Osteoblast (primary cell): ENCODE measurements around the gene RALGPS1. TPM values are rescaled to one million over a fixed set of nuclear protein-coding genes. Genes with fewer than 3 reads are reported as not detected.

Experiments
- DNase-seq: peaks from one replicate; pipeline ENCODE4 v3.0.0; 2011; ENCODE audit warnings: low spot score, mixed read lengths; ENCODE audit not compliant: insufficient read length; ENCODE audit errors: missing footprints
- H2AFZ ChIP-seq: 2 replicates; pipeline ENCODE4 v1.6.0; 2011; ENCODE audit warnings: mild to moderate bottlenecking, low read length
- H3K27ac ChIP-seq: 2 replicates; pipeline ENCODE4 v1.5.1; 2011; ENCODE audit warnings: mild to moderate bottlenecking, low read depth, low read length, moderate library complexity
- H3K27me3 ChIP-seq: 2 replicates; pipeline ENCODE4 v1.6.0; 2012; ENCODE audit warnings: mild to moderate bottlenecking, control low read depth, inconsistent platforms, low read length, moderate library complexity; ENCODE audit not compliant: insufficient read depth
- H3K36me3 ChIP-seq: 2 replicates; pipeline ENCODE4 v1.5.1; 2011; ENCODE audit warnings: mild to moderate bottlenecking, low read length, control low read depth, moderate library complexity; ENCODE audit not compliant: insufficient read depth
- H3K4me1 ChIP-seq: 2 replicates; pipeline ENCODE4 v1.5.1; 2011; ENCODE audit warnings: mild to moderate bottlenecking, low read length, control low read depth, moderate library complexity; ENCODE audit not compliant: insufficient read depth
- H3K4me2 ChIP-seq: 2 replicates; pipeline ENCODE4 v1.6.0; 2011; ENCODE audit warnings: mild to moderate bottlenecking, low read length; ENCODE audit not compliant: insufficient read depth
- H3K4me3 ChIP-seq: fragments of 200-600 bp; sonication (generic); 3 replicates; pipeline ENCODE4 v1.5.1; 2012; ENCODE audit warnings: mild to moderate bottlenecking, low read length, inconsistent platforms; ENCODE audit not compliant: insufficient read depth
- H3K79me2 ChIP-seq: 2 replicates; pipeline ENCODE4 v1.6.0; 2012; ENCODE audit warnings: mild to moderate bottlenecking, low read length, control low read depth, inconsistent platforms; ENCODE audit not compliant: insufficient read depth
- H3K9me3 ChIP-seq: 2 replicates; pipeline ENCODE4 v1.5.1; 2011; ENCODE audit warnings: low read depth, low read length, control low read depth
- H4K20me1 ChIP-seq: 2 replicates; pipeline ENCODE4 v1.6.0; 2012; ENCODE audit warnings: mild to moderate bottlenecking, low read length, control low read depth; ENCODE audit not compliant: insufficient read depth
- total RNA-seq: library from RNA; depleted of rRNA; stranded (reverse); fragments of >200 nt; gene quantifications from 2 replicates; pipeline ENCODE4 v1.2.3, GENCODE V29; 2012
- TF ChIP-seq, protein P1 (sequence below): IDR thresholded peaks from 2 replicates; pipeline ENCODE4 v1.5.1; 2011; ENCODE audit warnings: mild to moderate bottlenecking, low read depth, low read length, moderate library complexity; ENCODE audit errors: extremely low read depth

Gene RALGPS1
- total RNA-seq, 1 donor, result 5.1 TPM

DNA sequence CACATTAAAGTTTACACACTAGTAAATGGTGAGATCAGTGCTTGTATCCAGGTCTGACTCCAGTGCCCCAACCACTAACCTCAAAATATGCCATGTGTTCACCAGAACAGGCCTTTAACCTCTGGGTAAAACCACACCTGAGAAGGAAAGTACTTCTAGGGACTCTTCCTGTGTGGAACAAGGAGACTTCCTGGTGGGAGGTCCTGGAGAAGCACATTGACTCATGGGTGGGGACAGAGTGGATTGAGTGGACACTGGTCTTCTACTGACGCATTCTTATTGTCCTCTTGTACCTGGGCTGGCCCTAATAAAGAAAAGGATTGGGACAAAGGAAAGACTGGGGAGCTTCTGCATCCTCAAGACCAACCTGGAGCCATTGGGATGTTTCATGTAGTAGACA, 164.4 kb downstream of the RALGPS1 start:
- H3K4me1 ChIP-seq, result no peaks in the 10 kb centered on the region
- H3K36me3 ChIP-seq, result no peaks in the 10 kb centered on the region
- no peak for DNase-seq
- no peak overlapping the region for H2AFZ ChIP-seq
- H3K4me2 ChIP-seq, result no peak overlapping the region
- H3K4me3 ChIP-seq, result no peak overlapping the region
- peaks cover 7% of the 10 kb centered on the region for H3K27me3 ChIP-seq
- TF ChIP-seq, protein P1, sequence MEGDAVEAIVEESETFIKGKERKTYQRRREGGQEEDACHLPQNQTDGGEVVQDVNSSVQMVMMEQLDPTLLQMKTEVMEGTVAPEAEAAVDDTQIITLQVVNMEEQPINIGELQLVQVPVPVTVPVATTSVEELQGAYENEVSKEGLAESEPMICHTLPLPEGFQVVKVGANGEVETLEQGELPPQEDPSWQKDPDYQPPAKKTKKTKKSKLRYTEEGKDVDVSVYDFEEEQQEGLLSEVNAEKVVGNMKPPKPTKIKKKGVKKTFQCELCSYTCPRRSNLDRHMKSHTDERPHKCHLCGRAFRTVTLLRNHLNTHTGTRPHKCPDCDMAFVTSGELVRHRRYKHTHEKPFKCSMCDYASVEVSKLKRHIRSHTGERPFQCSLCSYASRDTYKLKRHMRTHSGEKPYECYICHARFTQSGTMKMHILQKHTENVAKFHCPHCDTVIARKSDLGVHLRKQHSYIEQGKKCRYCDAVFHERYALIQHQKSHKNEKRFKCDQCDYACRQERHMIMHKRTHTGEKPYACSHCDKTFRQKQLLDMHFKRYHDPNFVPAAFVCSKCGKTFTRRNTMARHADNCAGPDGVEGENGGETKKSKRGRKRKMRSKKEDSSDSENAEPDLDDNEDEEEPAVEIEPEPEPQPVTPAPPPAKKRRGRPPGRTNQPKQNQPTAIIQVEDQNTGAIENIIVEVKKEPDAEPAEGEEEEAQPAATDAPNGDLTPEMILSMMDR, result no peak
- H3K79me2 ChIP-seq, result no peaks in the 10 kb centered on the region
- no peaks in the 10 kb centered on the region for H4K20me1 ChIP-seq
- no peaks in the 10 kb centered on the region for H3K9me3 ChIP-seq
- no peak overlapping the region for H3K27ac ChIP-seq

DNA sequence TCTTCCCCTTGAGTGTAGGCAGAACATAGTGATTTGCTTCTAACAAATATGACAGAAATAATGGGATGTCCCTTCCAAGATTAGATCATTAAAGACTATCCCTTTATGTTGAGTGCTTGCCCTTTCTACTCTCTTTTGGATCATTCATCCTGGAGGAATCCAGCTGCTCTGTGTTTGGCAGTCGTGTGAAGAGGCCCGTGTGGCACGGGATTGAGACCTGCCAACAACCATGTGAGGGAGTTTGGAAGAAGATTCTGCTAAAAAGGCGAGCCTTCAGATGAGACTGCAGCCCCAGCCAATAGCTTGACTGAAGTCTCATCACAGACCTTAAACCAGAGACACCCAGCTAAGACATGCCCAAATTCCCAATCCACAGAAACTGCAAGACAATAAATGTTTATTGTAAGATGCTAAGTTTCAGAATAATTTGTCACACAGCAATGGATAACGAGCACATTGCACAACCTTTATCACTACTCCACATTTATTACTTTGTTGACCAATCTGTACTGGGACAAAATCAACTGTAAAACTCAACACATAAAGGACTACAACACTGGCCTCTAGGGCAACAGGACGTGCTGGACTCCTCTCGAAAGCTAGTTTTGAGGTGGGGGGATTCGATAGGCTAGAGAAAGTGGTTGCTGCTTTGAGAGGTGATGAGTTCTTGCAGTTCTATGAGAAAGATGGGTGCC, 165.0 kb downstream of the RALGPS1 start:
- no peak for DNase-seq
- peaks cover 7% of the 10 kb centered on the region for H3K27me3 ChIP-seq
- no peaks in the 10 kb centered on the region for H4K20me1 ChIP-seq
- TF ChIP-seq, protein P1, result no peak
- no peaks in the 10 kb centered on the region for H3K9me3 ChIP-seq
- H3K4me3 ChIP-seq, result no peak overlapping the region
- H3K79me2 ChIP-seq, result no peaks in the 10 kb centered on the region
- H3K4me1 ChIP-seq, result no peaks in the 10 kb centered on the region
- no peak overlapping the region for H3K4me2 ChIP-seq
- H2AFZ ChIP-seq, result no peak overlapping the region
- no peaks in the 10 kb centered on the region for H3K36me3 ChIP-seq
- H3K27ac ChIP-seq, result no peak overlapping the region

DNA sequence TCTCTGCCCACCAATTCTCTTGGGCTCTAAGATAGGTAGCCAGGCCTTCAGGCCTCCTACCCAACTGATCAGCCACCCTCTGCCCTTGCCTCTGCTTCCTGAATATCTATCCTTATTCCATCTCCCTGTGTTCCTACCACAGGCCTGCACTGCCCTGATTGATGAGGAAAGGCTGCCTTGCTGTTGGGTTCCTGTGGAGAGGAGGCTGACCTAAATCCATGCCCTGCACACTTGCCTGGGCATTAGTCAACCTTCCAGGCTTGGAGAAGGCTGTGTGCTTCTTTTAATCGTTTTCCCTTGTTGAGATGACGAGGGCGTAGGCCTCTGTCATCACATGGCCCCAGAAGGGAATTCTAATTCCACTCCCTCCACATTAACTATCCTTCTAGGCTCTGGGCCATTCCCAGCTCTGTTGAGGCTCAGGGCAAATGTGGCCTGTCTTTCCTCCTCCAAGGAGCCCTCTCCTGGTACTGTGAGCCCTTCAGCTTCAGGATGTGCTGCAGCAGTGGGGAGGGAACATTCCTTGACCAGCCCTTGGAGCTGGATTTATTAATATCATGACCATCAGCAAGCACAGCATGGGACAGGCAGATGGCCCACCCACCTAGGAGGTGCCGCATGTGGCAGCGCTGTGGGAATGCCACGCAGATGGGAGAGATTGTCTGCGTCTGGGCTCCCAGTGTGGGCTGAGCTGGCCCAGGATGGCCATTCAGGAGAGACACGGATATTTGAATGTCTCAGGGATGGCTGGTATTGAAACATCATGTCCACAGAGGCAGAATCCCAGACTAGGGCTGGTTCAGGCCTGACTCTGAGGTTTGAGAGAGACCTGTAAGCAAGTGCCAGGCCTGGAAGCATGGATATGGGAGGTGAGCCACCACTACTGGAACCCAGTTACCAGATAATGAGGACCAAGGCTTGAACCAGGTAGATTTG, 166.9 kb downstream of the RALGPS1 start:
- Histone ChIP-seq H3K27ac (no peak overlapping the region), H3K4me1 (no peaks in the 10 kb centered on the region), H3K36me3 (no peaks in the 10 kb centered on the region), H3K4me2 (no peak overlapping the region), H3K27me3 (peaks cover 7% of the 10 kb centered on the region), H4K20me1 (no peaks in the 10 kb centered on the region), H2AFZ (no peak overlapping the region), H3K79me2 (no peaks in the 10 kb centered on the region), H3K4me3 (no peak overlapping the region), H3K9me3 (no peaks in the 10 kb centered on the region)
- TF ChIP-seq, protein P1, result no peak
- DNase-seq, result no peak
